ENCODE data around the gene PRPF40A.

The PRPF40A gene

GRCh38 chr2:152649997-152650396, 67.3 kb downstream of the PRPF40A start:
- DNase-seq (ENCODE audit: low read depth) = no peak

- DNase-seq (ENCODE audit: low read depth) = no peak
Measured at GRCh38 chr2:152648336-152648735, 68.9 kb downstream of the PRPF40A start.

- DNase-seq (ENCODE audit: low read depth) = no peak
Measured at GRCh38 chr2:152647552-152647951, 69.7 kb downstream of the PRPF40A start.

DNA sequence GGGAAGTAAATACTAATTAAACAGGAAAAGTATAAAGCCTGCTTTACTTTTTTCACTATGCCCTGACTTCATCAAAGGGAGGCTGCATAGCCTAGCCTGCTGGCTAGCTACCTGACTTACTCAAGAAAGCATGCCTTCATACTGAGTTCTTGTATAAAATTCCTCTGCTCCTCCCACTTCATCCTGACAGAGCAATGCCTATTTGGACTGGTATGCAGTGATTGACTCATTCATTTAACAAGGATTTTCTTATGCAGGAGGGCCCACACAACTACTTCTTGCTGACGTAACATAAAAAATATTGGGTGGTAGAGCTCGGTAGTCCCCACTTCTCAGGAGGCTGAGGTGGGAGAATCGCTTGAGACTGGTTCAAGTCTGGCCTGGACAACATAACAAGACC, 70.5 kb downstream of the PRPF40A start:
- no peak for DNase-seq (ENCODE audit: low read depth)

DNA sequence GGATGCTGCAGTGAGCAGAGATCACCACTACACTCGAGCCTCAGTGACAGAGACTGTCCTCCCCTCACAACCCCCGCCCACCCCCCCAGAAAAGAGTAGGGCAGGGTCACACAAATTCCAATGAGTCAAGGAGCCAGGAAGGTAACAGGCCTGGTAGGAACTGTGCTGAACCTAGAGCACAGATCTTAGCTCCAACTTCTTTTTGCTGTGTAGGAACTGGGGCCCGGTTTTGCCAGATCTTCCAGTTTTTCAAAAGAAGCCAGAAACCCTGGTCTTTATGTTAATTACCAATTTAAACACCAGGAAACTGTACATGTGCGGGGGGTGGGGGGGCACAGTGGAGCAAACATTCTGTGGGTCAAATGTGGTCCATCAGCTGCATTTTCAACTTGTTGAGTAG, 71.0 kb downstream of the PRPF40A start:
- DNase-seq (ENCODE audit: low read depth) = no peak

- DNase-seq (ENCODE audit: low read depth) = no peak
Measured at GRCh38 chr2:152644189-152644873, 72.9 kb downstream of the PRPF40A start.

- no peak for DNase-seq (ENCODE audit: low read depth)
Measured at GRCh38 chr2:152638590-152638989, 78.7 kb downstream of the PRPF40A start.

DNA sequence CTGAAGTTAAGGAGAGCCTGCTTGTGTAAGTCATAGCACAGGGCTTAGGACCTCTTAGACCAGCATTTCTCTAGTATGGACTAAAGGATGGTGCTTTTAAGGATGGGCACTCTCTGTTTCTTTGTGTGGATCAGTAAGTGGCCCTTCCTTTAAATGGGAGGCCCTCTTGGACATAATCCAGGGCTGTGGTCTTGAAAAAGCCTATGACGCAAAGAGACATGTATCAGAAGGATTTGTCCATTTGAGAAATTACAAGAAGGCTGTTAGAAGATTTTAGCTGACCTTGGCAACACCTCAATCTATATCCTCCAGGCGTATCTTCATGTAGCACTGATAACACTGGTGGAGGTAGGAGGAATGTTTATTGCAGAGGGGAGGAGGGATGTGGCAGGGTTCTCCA, 79.2 kb downstream of the PRPF40A start:
- no peak for DNase-seq (ENCODE audit: low read depth)

GRCh38 chr2:152637251-152637650, 80.0 kb downstream of the PRPF40A start:
- no peak for DNase-seq (ENCODE audit: low read depth)

- peak; percentile 27 for DNase-seq (ENCODE audit: low read depth)
Measured at GRCh38 chr2:152635635-152636298, 81.5 kb downstream of the PRPF40A start.

DNA sequence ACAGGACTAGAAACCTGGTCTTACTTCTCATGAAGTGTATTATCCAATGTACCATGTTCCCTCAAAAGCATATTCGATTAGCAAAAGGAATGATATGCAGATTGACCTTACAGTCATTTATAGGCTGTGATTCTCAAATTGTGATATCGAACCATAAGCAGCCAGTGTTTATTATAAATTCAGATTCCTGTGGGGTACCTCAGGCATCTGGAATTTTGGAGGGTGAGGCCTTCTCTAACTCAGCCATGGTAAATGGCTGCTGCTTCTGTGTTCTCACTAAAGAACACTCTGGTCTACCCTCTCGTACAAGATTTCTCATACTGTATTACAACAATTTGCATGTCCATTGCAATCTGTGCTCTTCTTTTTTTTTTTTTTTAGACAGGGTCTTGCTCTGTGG, 84.5 kb downstream of the PRPF40A start:
- no peak for DNase-seq (ENCODE audit: low read depth)

- no peak for DNase-seq (ENCODE audit: low read depth)
Measured at GRCh38 chr2:152630466-152630865, 86.8 kb downstream of the PRPF40A start.

DNA sequence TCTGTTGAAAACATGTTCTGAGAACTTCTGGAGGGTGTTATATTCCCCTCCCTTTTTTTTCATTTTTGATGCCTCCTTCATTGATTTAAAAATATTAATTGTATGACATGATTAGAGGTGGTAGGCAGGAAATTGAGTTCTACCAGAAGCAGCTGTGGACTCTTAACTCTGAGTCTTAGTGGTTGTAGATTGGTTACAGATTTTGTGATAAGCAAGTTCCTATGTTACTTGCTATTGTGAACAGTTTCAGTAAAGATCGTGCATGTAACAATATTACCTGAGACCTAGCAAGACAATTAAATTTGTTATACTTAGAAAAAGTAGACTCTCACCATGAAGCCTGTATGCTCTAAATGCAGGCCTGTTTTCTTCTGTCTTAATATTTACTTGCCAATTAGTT, 88.1 kb downstream of the PRPF40A start:
- no peak for DNase-seq (ENCODE audit: low read depth)

- DNase-seq (ENCODE audit: low read depth) = no peak
Measured at GRCh38 chr2:152627351-152627957, 89.8 kb downstream of the PRPF40A start.

DNA sequence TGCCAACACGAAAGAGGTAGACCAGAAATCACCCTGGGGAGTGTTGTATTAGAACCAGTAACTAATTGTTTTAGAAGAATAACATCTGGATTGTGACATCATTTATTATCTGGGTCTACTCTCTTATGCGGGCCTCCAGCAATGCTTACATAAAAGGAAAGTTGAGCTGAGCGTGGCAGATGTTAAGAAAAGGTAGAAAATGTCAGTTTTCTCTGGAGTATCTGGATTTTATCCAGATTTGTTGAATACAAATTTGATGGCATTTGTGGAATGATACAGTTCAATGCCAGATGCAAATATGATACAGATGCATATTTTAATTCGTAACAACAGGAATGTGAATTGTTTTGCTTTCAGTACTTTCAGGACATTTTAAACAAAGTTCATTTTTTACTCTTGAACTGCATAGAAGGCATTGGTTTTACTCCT, 90.3 kb downstream of the PRPF40A start:
- no peak for DNase-seq (ENCODE audit: low read depth)

DNA sequence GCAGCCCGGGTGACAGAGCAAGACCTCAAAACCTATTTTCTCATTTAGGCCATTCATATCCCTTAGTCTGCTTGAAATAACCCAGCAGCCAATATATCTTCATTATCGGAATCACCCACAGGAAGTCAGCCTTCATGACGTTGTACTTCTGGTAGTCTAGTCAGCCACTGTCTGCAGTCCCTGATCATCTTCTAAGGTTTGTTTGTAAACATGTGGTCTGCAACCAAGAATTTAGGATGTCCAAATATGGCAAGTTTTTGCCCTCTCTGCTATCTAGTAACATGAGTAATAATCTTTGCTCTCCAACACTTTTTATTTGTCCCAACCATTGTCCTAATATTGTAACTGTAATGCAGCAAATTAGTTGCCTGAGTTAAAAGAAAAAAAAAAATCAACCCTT, 92.5 kb downstream of the PRPF40A start:
- no peak for DNase-seq (ENCODE audit: low read depth)

DNA sequence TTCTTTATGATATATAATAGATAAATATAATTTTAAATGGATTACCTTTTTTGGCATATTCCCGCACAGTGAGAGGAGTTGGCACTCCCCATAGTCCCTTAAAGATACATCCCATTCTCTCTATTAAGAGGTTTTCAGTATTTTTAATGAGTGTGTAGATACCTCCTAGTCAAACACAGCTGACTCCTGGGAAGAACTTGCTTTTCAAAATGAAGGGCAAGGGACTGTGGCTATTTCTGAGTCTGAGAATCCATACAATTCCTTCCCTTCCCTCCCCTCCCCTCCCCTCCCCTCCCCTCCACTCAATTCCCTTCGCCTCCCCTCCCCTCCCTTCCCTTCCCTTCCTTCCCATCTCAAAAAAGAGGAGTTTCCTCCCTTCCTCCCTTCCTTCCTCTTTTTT, 93.5 kb downstream of the PRPF40A start:
- no peak for DNase-seq (ENCODE audit: low read depth)

- no peak for DNase-seq (ENCODE audit: low read depth)
Measured at GRCh38 chr2:152623076-152623740, 94.1 kb downstream of the PRPF40A start.

GRCh38 chr2:152622219-152622618, 95.0 kb downstream of the PRPF40A start:
- DNase-seq (ENCODE audit: low read depth) = no peak

DNA sequence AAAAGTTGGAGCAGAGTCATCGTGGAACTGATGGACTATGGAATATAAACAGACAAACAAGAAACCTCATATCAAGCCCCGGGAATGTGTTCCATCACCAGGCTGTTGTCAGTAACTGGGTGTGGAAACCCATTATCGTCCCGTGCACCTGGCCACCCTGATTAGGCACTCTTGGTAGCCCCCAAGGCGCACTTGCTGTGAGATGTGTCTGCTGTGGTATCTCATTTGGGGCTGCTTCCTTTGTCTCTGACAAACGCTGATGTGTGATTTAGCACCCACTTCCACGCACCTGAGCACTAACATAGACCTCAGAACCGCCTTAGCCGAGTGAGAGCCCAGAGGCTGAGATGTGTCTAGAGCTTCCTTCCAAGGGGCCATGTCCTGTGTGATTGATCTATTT, 96.3 kb downstream of the PRPF40A start:
- DNase-seq (ENCODE audit: low read depth) = no peak

GRCh38 chr2:152620208-152620607, 97.1 kb downstream of the PRPF40A start:
- no peak for DNase-seq (ENCODE audit: low read depth)

GRCh38 chr2:152618193-152618564, 99.1 kb downstream of the PRPF40A start:
- no peak for DNase-seq (ENCODE audit: low read depth)

Data from CMK (cell line).